ENCODE measurements around the gene ADAMTSL1. TPM values are rescaled to one million over a fixed set of nuclear protein-coding genes. Genes with fewer than 3 reads are reported as not detected.

The ADAMTSL1 gene
- total RNA-seq, 1 experiment from 2014 or later = 0.94 TPM

GRCh38 chr9:18739127-18739526 lies 265.2 kb downstream of the ADAMTSL1 start:
- no peak for ATAC-seq
- ChIA-PET CTCF (no interaction called here), POLR2A (no interaction called here)
- H3K27ac Mint-ChIP-seq = no peak overlapping the region
- no peak for DNase-seq (ENCODE audit: low spot score)
- TF ChIP-seq ZNF416 (CRISPR knock-in tag; IDR thresholded peaks at IDR 0.05) = no peak
- TF ChIP-seq MAX (CRISPR knock-in tag; IDR thresholded peaks at IDR 0.05) = no peak
- no peak for TF ChIP-seq ERG (CRISPR knock-in tag; IDR thresholded peaks at IDR 0.05)
- TF ChIP-seq AR (CRISPR knock-in tag; IDR thresholded peaks at IDR 0.05) = no peak
- TF ChIP-seq ELF4 (CRISPR knock-in tag; IDR thresholded peaks at IDR 0.05; ENCODE audit: low read depth) = no peak
- no peak for TF ChIP-seq ZNF671 (CRISPR knock-in tag; IDR thresholded peaks at IDR 0.05)
- TF ChIP-seq PREB (CRISPR knock-in tag; IDR thresholded peaks at IDR 0.05; ENCODE audit: borderline replicate concordance) = no peak
- TF ChIP-seq NFATC4 (CRISPR knock-in tag; IDR thresholded peaks at IDR 0.05) = no peak
- TF ChIP-seq PRRX2 (CRISPR knock-in tag; IDR thresholded peaks at IDR 0.05) = no peak
- TF ChIP-seq HMGXB4 (CRISPR knock-in tag; IDR thresholded peaks at IDR 0.05) = no peak
- no peak for TF ChIP-seq USF1 (CRISPR knock-in tag; IDR thresholded peaks at IDR 0.05)
- no peak for TF ChIP-seq SOX15 (CRISPR knock-in tag; IDR thresholded peaks at IDR 0.05)
- TF ChIP-seq ZNF532 (CRISPR knock-in tag; IDR thresholded peaks at IDR 0.05; ENCODE audit: borderline replicate concordance) = no peak
- no peak for TF ChIP-seq CREB1 (CRISPR knock-in tag; IDR thresholded peaks at IDR 0.05)
- no peak for TF ChIP-seq IRF1 (CRISPR knock-in tag; IDR thresholded peaks at IDR 0.05)
- no peak for TF ChIP-seq ZBTB43 (CRISPR knock-in tag; IDR thresholded peaks at IDR 0.05)
- H3K27me3 Mint-ChIP-seq (ENCODE audit: low read depth) = peaks cover 2% of the 10 kb centered on the region; the same call in 1 of the 2 replicates
- H3K4me3 Mint-ChIP-seq = no peak overlapping the region
- peaks cover 9% of the 10 kb centered on the region for H3K4me1 Mint-ChIP-seq
- no peaks in the 10 kb centered on the region for H3K36me3 Mint-ChIP-seq
- no peaks in the 10 kb centered on the region for H3K9me3 Mint-ChIP-seq
